C4-2B (cell line): ENCODE data around the gene DPF3.

Experiments used
- H3K27ac ChIP-seq: fragments of 450-650 bp; 2 replicates; pipeline ENCODE4 v1.5.1; 2017
- ZFX ChIP-seq: fragments of 450-650 bp; IDR thresholded peaks from 2 replicates; pipeline ENCODE4 v1.6.1; 2017
- TF ChIP-seq, protein P1 (sequence below): fragments of 450-650 bp; conservative IDR thresholded peaks from 2 replicates; pipeline ENCODE4 v1.5.1; 2017; ENCODE audit warnings: mild to moderate bottlenecking

DPF3 gene

DNA sequence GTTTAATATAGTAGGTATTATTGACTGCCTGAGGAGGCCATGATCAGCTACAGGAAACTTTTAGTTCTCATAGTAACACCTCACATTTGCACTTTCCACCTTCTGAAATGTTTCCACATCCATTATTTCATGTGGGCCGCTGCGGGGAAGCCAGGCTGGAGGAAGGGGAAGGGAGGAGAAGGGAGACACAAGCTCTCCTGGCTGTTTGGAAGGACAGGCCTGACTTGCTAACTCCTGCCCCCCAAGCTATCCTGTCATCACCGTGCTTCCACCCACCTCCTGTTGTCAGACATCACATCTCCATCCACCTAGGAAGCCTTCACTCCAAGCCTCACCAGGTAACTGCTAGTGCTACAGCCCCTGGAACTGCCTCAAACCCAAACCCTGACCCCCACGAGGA is 9.5 kb downstream of the DPF3 start:
- H3K27ac ChIP-seq: no peak overlapping the region
- no peak for TF ChIP-seq ZFX
- TF ChIP-seq, protein P1, sequence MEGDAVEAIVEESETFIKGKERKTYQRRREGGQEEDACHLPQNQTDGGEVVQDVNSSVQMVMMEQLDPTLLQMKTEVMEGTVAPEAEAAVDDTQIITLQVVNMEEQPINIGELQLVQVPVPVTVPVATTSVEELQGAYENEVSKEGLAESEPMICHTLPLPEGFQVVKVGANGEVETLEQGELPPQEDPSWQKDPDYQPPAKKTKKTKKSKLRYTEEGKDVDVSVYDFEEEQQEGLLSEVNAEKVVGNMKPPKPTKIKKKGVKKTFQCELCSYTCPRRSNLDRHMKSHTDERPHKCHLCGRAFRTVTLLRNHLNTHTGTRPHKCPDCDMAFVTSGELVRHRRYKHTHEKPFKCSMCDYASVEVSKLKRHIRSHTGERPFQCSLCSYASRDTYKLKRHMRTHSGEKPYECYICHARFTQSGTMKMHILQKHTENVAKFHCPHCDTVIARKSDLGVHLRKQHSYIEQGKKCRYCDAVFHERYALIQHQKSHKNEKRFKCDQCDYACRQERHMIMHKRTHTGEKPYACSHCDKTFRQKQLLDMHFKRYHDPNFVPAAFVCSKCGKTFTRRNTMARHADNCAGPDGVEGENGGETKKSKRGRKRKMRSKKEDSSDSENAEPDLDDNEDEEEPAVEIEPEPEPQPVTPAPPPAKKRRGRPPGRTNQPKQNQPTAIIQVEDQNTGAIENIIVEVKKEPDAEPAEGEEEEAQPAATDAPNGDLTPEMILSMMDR: no peak

DNA sequence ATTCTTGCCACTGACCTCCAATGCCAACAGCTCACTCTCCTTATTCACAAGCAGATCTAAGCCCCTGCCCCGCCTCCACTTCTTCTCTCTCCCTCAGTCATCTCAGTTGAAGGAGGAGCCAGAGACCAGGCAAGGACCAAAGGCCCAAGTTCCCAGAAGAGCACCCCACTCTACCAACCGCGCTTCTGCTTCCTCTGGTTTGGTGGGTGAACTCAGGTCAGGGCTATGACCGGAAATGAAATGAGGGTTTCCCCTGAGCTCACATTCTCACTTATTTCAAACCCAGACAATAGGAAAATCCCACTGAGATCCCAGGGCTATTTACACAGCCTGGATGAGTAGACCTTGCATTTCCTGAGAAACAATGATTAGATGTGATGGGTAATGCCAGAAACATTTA is 9.9 kb downstream of the DPF3 start:
- TF ChIP-seq, protein P1: no peak
- TF ChIP-seq ZFX: no peak
- no peak overlapping the region for H3K27ac ChIP-seq

DNA sequence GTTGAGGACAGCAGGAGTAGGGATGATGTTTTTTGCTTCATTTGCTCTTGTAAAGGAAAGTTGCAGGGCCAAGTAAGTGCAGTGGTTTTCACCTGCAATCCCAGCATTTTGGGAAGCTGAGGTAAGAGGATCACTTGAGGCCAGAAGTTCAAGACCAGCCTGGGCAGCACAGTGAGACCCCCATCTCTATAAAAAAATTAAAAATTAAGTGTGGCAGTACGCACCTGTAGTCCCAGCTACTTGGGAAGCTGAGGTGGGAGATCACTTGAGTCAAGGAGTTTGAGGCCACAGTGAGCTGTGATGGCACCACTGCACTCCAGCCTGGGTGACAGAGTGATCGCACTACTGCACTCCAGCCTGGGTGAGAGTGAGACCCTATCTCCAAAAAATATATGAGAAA is 10.8 kb downstream of the DPF3 start:
- no peak overlapping the region for H3K27ac ChIP-seq
- TF ChIP-seq, protein P1: no peak
- TF ChIP-seq ZFX: no peak

DNA sequence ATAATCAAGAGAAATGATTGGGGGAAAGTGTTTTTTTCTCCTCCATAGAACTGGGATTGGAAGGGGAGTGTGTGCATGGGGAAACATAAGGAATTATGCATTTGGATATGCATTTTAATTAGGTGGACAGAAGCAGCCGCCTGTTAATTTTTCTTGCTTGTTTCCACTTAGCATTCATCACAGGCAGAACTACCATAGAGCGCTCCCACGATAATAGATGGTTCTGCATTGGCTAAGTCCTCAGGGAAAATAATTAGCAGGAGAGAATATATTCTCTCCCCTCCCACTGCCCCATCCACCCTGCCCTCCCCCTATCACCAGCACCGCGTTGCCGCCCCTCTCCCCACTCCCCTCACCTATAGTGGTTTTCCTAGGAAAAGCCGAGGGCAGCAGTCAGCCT is 11.4 kb downstream of the DPF3 start:
- H3K27ac ChIP-seq: no peak overlapping the region
- TF ChIP-seq, protein P1: no peak
- TF ChIP-seq ZFX: no peak

DNA sequence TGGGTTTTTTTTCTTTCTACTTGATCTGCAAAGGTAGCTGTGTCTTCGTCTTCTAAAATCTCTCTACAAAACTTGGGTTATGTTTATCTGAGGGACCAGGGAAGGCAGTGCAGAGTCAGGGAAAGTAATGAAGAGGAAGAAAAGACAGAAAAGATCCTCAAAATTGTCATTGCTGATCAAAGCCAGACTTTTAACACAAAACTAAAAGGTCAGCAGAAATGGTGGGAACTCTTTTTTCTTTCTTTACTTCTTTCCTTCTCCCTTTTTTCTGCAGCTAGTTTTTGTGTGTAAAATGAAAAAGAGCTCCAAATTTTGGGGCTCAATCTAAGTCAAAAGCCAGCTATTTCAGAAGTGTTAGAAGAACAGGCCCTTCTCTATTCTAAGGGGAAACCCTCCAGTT is 11.9 kb downstream of the DPF3 start:
- no peak overlapping the region for H3K27ac ChIP-seq
- TF ChIP-seq, protein P1: no peak
- no peak for TF ChIP-seq ZFX

DNA sequence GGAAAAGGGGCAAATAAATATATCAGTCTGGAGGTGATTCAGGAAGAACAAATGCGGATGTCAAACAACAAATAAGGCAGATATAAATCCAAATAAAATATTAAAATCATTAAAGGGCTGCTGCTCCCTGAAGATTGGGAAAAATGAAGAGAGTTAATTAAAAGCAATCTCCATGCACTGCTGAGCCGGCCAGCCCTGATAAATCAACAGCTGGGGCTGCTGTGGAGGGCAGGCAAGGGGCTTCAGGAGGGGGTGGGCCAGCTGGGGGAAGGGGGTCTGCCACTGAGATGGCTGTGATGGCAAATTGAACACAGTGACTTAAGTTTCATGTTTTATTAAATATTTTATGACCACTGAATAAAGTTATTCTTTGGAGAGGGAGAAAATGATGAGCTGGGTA is 12.4 kb downstream of the DPF3 start:
- TF ChIP-seq ZFX: no peak
- TF ChIP-seq, protein P1: no peak
- no peak overlapping the region for H3K27ac ChIP-seq

DNA sequence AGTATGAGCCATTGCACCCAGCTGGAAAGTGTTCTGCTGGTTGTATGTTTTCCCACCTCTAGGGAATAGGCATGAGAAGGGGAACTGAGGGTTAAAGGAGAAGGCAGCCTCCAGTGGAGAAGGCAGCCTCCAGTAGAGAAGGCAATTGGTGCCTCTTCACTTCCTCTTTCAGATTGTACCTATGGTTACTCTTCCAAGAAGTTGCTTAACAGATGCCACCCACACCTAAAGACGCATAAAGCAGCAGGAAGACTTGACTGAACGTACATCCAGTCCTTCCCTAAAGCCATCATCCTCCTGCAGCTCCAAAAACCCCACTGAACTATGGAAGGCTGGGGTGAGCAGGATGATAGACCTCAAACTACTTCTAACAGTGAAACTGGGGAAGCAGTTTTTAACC is 13.1 kb downstream of the DPF3 start:
- TF ChIP-seq, protein P1: no peak
- no peak for TF ChIP-seq ZFX
- H3K27ac ChIP-seq: no peak overlapping the region
